ENCODE results near the gene COQ9.

GRCh38 chr16:57507136-57508034 lies 60.1 kb downstream of the COQ9 start:
- TF ChIP-seq CTCF (tag by site-specific recombination; IDR thresholded peaks at IDR 0.05) (no peak), ZNF184 (tag by site-specific recombination; IDR thresholded peaks at IDR 0.05) (no peak), ZBTB8A (tag by site-specific recombination; IDR thresholded peaks at IDR 0.05) (no peak), ZNF223 (tag by site-specific recombination; IDR thresholded peaks at IDR 0.05) (no peak), KLF9 (tag by site-specific recombination; IDR thresholded peaks at IDR 0.05; ENCODE audit: low read depth) (no peak), ZNF239 (tag by site-specific recombination; IDR thresholded peaks at IDR 0.05) (no peak), KLF16 (tag by site-specific recombination; IDR thresholded peaks at IDR 0.05) (no peak), ZNF335 (tag by site-specific recombination; conservative IDR thresholded peaks at IDR 0.05) (no peak), ZNF146 (tag by site-specific recombination; IDR thresholded peaks at IDR 0.05) (no peak), ZNF138 (tag by site-specific recombination; IDR thresholded peaks at IDR 0.05; ENCODE audit: borderline replicate concordance) (no peak), ZNF174 (tag by site-specific recombination; IDR thresholded peaks at IDR 0.05) (no peak)
